Trophoblast cell (in vitro differentiated cells and primary cell): ENCODE results near the gene PPP1R15A.
"Not testable (repeated sequence)": the region's sequence is repeated elsewhere in the genome, so short reads cannot be mapped to it uniquely, and the experiment has no call there.

Experiments used
- DNase-seq, 2 donors: peaks; one replicate each; pipeline ENCODE4 v3.0.0-alpha.2; 2016
- H2AFZ ChIP-seq: 2 replicates; pipeline ENCODE4 v1.6.1; 2013; ENCODE audit warnings: low read length, moderate library complexity, mild to moderate bottlenecking; ENCODE audit not compliant: insufficient read depth, poor library complexity
- H2AK5ac ChIP-seq: 2 replicates; pipeline ENCODE4 v1.6.1; 2013; ENCODE audit warnings: mild to moderate bottlenecking, low read length
- H2BK120ac ChIP-seq: 2 replicates; pipeline ENCODE4 v1.6.1; 2013; ENCODE audit warnings: low read length, mild to moderate bottlenecking, moderate library complexity; ENCODE audit not compliant: insufficient read depth, poor library complexity
- H2BK12ac ChIP-seq: 2 replicates; pipeline ENCODE4 v1.6.1; 2013; ENCODE audit warnings: mild to moderate bottlenecking, low read length, moderate library complexity
- H2BK5ac ChIP-seq: 2 replicates; pipeline ENCODE4 v1.6.1; 2013; ENCODE audit warnings: low read length, low read depth, moderate library complexity, mild to moderate bottlenecking; ENCODE audit not compliant: poor library complexity
- H3K14ac ChIP-seq: 2 replicates; pipeline ENCODE4 v1.6.1; 2013; ENCODE audit warnings: mild to moderate bottlenecking, low read length
- H3K18ac ChIP-seq: 2 replicates; pipeline ENCODE4 v1.6.1; 2013; ENCODE audit warnings: mild to moderate bottlenecking, low read length
- H3K23ac ChIP-seq: 2 replicates; pipeline ENCODE4 v1.6.1; 2013; ENCODE audit warnings: low read length
- H3K27ac ChIP-seq: 2 replicates; pipeline ENCODE4 v1.5.1; 2013; ENCODE audit warnings: low read depth, mild to moderate bottlenecking, inconsistent platforms, low read length, moderate library complexity
- H3K27me3 ChIP-seq: 2 replicates; pipeline ENCODE4 v1.6.1; 2013; ENCODE audit warnings: inconsistent platforms, mild to moderate bottlenecking, low read length, moderate library complexity; ENCODE audit not compliant: insufficient read depth
- H3K36me3 ChIP-seq, 2 experiments: 1 replicate in 1 of 2; 2 replicates in 1 of 2; pipeline ENCODE4 v1.6.1; 2013; ENCODE audit warnings: low read length in 2 of 2, mild to moderate bottlenecking in 2 of 2, moderate library complexity in 1 of 2; ENCODE audit not compliant: insufficient read depth in 2 of 2, control insufficient read depth in 1 of 2
- H3K4ac ChIP-seq: 2 replicates; pipeline ENCODE4 v1.6.1; 2013; ENCODE audit warnings: low read depth, mild to moderate bottlenecking, low read length, moderate library complexity
- H3K4me1 ChIP-seq, 2 experiments: 1 replicate in 1 of 2; 2 replicates in 1 of 2; pipeline ENCODE4 v1.6.1; 2013; ENCODE audit warnings: low read length in 2 of 2, mild to moderate bottlenecking in 2 of 2, moderate library complexity in 1 of 2; ENCODE audit not compliant: insufficient read depth in 2 of 2, control insufficient read depth in 1 of 2
- H3K4me2 ChIP-seq: 2 replicates; pipeline ENCODE4 v1.6.1; 2013; ENCODE audit warnings: inconsistent platforms, mild to moderate bottlenecking, low read length, moderate library complexity
- H3K4me3 ChIP-seq: 2 replicates; pipeline ENCODE4 v1.5.1; 2013; ENCODE audit warnings: mild to moderate bottlenecking, low read depth, low read length, inconsistent platforms
- H3K79me1 ChIP-seq: one replicate; pipeline ENCODE4 v1.6.1; 2013; ENCODE audit warnings: low read length
- H3K79me2 ChIP-seq: 2 replicates; pipeline ENCODE4 v1.6.1; 2013; ENCODE audit warnings: low read length, mild to moderate bottlenecking; ENCODE audit not compliant: control insufficient read depth, insufficient read depth, poor library complexity
- H3K9ac ChIP-seq: 2 replicates; pipeline ENCODE4 v1.6.1; 2013; ENCODE audit warnings: mild to moderate bottlenecking, low read length
- H3K9me3 ChIP-seq: 2 replicates; pipeline ENCODE4 v1.6.1; 2013; ENCODE audit warnings: low read depth, mild to moderate bottlenecking, control low read depth, inconsistent platforms, low read length; ENCODE audit not compliant: insufficient read depth
- H4K12ac ChIP-seq: 2 replicates; pipeline ENCODE4 v1.6.1; 2013; ENCODE audit warnings: low read depth, mild to moderate bottlenecking, low read length, moderate library complexity
- H4K8ac ChIP-seq: 2 replicates; pipeline ENCODE4 v1.6.1; 2013; ENCODE audit warnings: low read depth, mild to moderate bottlenecking, low read length, moderate library complexity
- H4K91ac ChIP-seq: one replicate; pipeline ENCODE4 v1.6.1; 2013; ENCODE audit warnings: low read depth, mild to moderate bottlenecking, low read length, moderate library complexity
- whole genome bisulfite sequencing: extraction: QIAGEN DNeasy Blood & Tissue Kit; methylation state at CpG from one replicate; pipeline ENCODE4 v1.1.7; 2013; ENCODE audit warnings: missing lambda C conversion rate; ENCODE audit not compliant: insufficient read length, insufficient coverage; ENCODE audit errors: extremely low coverage; 5-methylcytosine and 5-hydroxymethylcytosine counted together

PPP1R15A gene

GRCh38 chr19:48878196-48879024 is 6.2 kb downstream of the PPP1R15A start:
- H2BK5ac ChIP-seq: no peak overlapping the region
- peaks cover 36 to 39% of the 10 kb centered on the region in 2 experiments for H3K36me3 ChIP-seq
- H3K27ac ChIP-seq: no peak overlapping the region
- no peak overlapping the region for H4K8ac ChIP-seq
- no peak overlapping the region for H3K18ac ChIP-seq
- H3K9me3 ChIP-seq: no peaks in the 10 kb centered on the region
- no CpG with 5 or more reads among the region's 11 CpGs for WGBS
- no peak overlapping the region for H2AK5ac ChIP-seq
- no peaks in the 10 kb centered on the region for H3K27me3 ChIP-seq
- no peak overlapping the region for H3K9ac ChIP-seq
- peak; percentile 94 to 95 for DNase-seq
- peaks cover 13% of the 10 kb centered on the region for H3K79me2 ChIP-seq
- no peak overlapping the region for H3K4ac ChIP-seq
- H4K12ac ChIP-seq: no peak overlapping the region
- no peak overlapping the region for H4K91ac ChIP-seq
- H3K79me1 ChIP-seq: peaks cover 5% of the 10 kb centered on the region
- H2AFZ ChIP-seq: no peak overlapping the region
- no peak overlapping the region for H2BK120ac ChIP-seq
- no peak overlapping the region for H3K4me2 ChIP-seq
- no peak overlapping the region for H3K14ac ChIP-seq
- H3K4me3 ChIP-seq: no peak overlapping the region
- H2BK12ac ChIP-seq: no peak overlapping the region
- peaks cover 20 to 23% of the 10 kb centered on the region in 2 experiments for H3K4me1 ChIP-seq
- H3K23ac ChIP-seq: no peak overlapping the region

- H4K91ac ChIP-seq: no peak overlapping the region
- no peak overlapping the region for H3K4ac ChIP-seq
- no peak overlapping the region for H4K12ac ChIP-seq
- no peak overlapping the region for H2BK5ac ChIP-seq
- H3K27ac ChIP-seq: no peak overlapping the region
- no peaks in the 10 kb centered on the region for H3K27me3 ChIP-seq
- H3K23ac ChIP-seq: no peak overlapping the region
- H3K4me3 ChIP-seq: no peak overlapping the region
- peaks cover 7% of the 10 kb centered on the region for H3K79me2 ChIP-seq
- H2BK12ac ChIP-seq: no peak overlapping the region
- H3K4me1 ChIP-seq: peaks cover 13 to 16% of the 10 kb centered on the region in 2 experiments
- H3K36me3 ChIP-seq: peaks cover 29 to 32% of the 10 kb centered on the region in 2 experiments
- no CpG with 5 or more reads among the region's 13 CpGs for WGBS
- H3K4me2 ChIP-seq: no peak overlapping the region
- H2AFZ ChIP-seq: no peak overlapping the region
- H3K9me3 ChIP-seq: no peaks in the 10 kb centered on the region
- H3K14ac ChIP-seq: no peak overlapping the region
- no peak overlapping the region for H3K18ac ChIP-seq
- no peak overlapping the region for H2AK5ac ChIP-seq
- peak in 1 of 2 donors; percentile 8 for DNase-seq
- H3K79me1 ChIP-seq: peaks cover 2% of the 10 kb centered on the region
- H3K9ac ChIP-seq: no peak overlapping the region
- H2BK120ac ChIP-seq: no peak overlapping the region
- no peak overlapping the region for H4K8ac ChIP-seq
Observed at GRCh38 chr19:48879025-48879637, 6.9 kb downstream of the PPP1R15A start.

- not testable (repeated sequence) for H2BK120ac ChIP-seq, H2BK5ac ChIP-seq, H3K14ac ChIP-seq, H3K4me2 ChIP-seq, H3K9ac ChIP-seq, H3K9me3 ChIP-seq, H3K4ac ChIP-seq, H4K8ac ChIP-seq, H3K79me2 ChIP-seq, H2AK5ac ChIP-seq, H3K18ac ChIP-seq, H3K27ac ChIP-seq, H4K12ac ChIP-seq, H3K79me1 ChIP-seq, H3K23ac ChIP-seq, H3K4me3 ChIP-seq, H4K91ac ChIP-seq, H3K27me3 ChIP-seq, H2AFZ ChIP-seq, H2BK12ac ChIP-seq
- peak in 1 of 2 donors; percentile 27 for DNase-seq
- WGBS: no CpG with 5 or more reads among the region's 9 CpGs
- Histone ChIP-seq H3K4me1 (peaks cover 8 to 10% of the 10 kb centered on the region in 2 experiments), H3K36me3 (peaks cover 23 to 26% of the 10 kb centered on the region in 2 experiments)
Observed at GRCh38 chr19:48879696-48880095, 7.5 kb downstream of the PPP1R15A start.

GRCh38 chr19:48881741-48882657 is 9.8 kb downstream of the PPP1R15A start:
- no peak overlapping the region for H3K27ac ChIP-seq
- H3K4me3 ChIP-seq: no peak overlapping the region
- H3K4me1 ChIP-seq: peaks cover 2 to 3% of the 10 kb centered on the region in 2 experiments
- peak; percentile 69 to 78 for DNase-seq
- H4K12ac ChIP-seq: no peak overlapping the region
- H3K27me3 ChIP-seq: no peaks in the 10 kb centered on the region
- H3K9ac ChIP-seq: no peak overlapping the region
- no peak overlapping the region for H4K8ac ChIP-seq
- H4K91ac ChIP-seq: no peak overlapping the region
- no peak overlapping the region for H3K4me2 ChIP-seq
- H3K36me3 ChIP-seq: peaks cover 4 to 6% of the 10 kb centered on the region in 2 experiments
- no peak overlapping the region for H3K18ac ChIP-seq
- no CpG with 5 or more reads among the region's 30 CpGs for WGBS
- H2AK5ac ChIP-seq: no peak overlapping the region
- H3K79me1 ChIP-seq: no peaks in the 10 kb centered on the region
- H3K79me2 ChIP-seq: no peaks in the 10 kb centered on the region
- H3K9me3 ChIP-seq: no peaks in the 10 kb centered on the region
- H2BK120ac ChIP-seq: no peak overlapping the region
- H3K4ac ChIP-seq: no peak overlapping the region
- no peak overlapping the region for H2BK12ac ChIP-seq
- H3K23ac ChIP-seq: no peak overlapping the region
- H2BK5ac ChIP-seq: no peak overlapping the region
- no peak overlapping the region for H3K14ac ChIP-seq
- H2AFZ ChIP-seq: no peak overlapping the region
